HTR-8/SVneo (cell line): ENCODE results near the gene CNIH2.
"Not testable (repeated sequence)": the region's sequence is repeated elsewhere in the genome, so short reads cannot be mapped to it uniquely, and the experiment has no call there.

ENCODE experiments used
- DNase-seq: peaks from one replicate; pipeline ENCODE4 v3.0.0; 2011; ENCODE audit warnings: low spot score, mixed read lengths; ENCODE audit not compliant: insufficient read length
- FAIRE-seq: peaks from 2 replicates; lab custom pipeline; 2011; peaks lifted over from hg19 to GRCh38; lab: Jason Lieb, UNC

Gene CNIH2

DNA sequence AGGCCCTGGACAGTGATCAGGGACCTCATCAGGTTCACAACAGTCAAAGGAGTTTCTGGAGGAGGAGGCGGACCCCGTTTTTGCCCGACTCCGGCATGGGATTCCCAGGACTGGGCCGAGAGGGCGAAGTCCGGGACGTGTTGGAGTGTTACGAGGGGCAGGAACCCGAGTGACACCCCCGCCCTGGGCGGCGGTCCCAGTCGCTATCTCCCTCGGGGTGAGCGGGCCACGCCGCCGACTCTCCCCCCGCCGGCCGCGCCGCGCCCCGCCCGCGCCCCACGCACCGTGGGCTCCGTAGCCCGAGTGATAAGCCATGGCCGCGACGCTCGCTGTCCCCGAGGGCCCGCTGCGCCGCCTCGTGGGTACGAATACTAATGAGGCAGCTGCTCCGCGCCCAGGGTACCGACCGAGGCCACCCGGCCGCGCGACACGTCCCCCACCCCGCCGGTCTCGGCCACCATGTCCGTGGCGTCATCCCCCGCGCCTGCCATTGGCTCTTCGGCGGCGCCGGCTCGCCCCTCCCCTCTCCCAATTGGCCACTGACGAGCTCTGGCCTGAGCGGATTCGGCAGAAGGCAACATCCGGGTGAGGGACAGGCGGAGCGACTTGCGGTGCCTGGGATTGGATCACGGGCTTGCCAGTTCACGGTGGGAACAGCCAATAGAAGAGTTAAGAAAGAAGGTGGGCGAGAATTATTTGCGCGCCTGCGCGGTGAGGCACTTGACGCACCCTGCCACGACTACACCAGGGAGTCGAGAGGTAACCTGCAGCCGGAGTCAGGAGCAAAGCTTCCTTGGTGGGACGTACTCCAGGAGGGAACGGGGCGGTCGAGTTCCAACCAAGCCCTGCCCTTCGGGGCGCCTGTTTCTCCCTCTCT, 10.9 kb downstream of the CNIH2 start, which contains the start of gene YIF1A:
TSS of gene YIF1A (minus strand) at position 473 of the 877 bp plus-strand sequence. CDS start at position 315, 158 bp downstream.
- FAIRE-seq (peak; percentile 100), DNase-seq (peak; percentile 100)

DNA sequence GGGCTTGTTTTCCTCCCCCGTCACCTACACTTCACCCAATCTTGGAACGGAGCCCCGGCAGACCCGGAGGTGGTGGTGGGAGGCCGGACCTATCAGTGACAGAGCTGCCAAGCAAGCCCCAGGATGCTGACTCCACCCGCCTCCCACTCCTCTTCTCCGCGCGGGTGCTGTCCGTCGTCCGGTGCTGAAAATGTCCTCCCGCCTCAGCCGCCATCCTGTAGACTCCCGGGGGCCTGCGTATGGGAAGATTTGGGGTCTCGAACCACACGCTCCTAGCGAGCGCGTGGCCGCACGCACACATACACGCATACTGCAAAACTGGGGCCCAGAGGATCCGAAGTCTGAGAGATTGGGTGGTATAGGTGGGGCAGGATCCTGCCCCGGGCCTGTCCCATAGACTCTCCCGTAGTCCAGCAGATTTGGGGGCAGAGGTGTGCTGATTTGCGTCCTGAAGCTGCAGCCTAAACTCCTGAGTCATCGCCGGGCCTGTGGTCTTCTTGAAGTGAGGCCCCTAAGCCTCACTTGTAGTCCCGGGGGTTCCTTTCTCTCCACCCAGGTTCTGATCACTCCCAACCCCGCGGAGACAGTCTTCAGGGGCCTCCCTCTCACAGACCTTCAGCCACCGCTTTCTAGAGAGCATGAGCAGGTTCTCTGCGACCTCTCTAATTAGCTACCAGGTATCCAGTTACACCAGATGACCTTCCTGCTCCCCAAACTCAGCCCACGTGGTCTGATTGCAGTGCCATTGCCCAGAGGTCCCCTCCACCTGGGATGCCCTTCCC, 11.8 kb downstream of the CNIH2 start:
- FAIRE-seq (no peak), DNase-seq (peak; percentile 92)

DNA sequence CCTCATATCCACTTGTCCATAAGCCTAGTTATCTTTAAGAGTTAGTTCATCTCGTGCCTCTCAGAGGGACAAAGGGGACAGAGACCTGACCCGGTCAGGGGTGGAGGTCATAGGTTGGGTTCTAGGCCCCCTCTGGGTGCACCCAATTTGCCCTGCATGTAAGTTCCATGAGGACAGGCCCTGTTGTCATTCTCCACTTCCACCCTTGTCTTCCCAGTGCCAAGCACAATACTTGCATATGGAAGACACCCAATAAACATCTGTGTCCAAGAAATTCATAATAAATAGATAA, 12.3 kb downstream of the CNIH2 start:
- peak; percentile 87 for FAIRE-seq
- DNase-seq = no peak

DNA sequence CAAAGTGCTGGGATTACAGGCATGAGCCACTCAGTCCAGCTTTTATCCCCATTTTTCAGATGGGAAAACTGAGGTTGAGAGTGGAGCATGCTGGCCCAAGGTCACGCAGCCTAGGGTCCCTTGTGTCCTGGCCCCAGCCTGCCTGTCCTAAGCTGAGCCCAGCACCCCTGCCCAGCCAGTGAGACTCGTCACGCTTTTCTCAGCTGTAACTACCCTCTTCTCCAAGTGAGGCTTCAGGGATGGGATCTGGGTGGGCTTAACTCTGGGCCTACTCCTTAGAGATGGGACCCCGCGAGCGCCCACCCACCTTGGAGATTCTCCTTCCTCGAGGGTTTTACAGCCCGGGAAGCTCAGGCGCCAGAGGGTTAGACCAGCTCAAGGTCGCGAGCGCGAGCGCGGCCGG, 13.3 kb downstream of the CNIH2 start:
- DNase-seq (no peak), FAIRE-seq (peak; percentile 48)

DNA sequence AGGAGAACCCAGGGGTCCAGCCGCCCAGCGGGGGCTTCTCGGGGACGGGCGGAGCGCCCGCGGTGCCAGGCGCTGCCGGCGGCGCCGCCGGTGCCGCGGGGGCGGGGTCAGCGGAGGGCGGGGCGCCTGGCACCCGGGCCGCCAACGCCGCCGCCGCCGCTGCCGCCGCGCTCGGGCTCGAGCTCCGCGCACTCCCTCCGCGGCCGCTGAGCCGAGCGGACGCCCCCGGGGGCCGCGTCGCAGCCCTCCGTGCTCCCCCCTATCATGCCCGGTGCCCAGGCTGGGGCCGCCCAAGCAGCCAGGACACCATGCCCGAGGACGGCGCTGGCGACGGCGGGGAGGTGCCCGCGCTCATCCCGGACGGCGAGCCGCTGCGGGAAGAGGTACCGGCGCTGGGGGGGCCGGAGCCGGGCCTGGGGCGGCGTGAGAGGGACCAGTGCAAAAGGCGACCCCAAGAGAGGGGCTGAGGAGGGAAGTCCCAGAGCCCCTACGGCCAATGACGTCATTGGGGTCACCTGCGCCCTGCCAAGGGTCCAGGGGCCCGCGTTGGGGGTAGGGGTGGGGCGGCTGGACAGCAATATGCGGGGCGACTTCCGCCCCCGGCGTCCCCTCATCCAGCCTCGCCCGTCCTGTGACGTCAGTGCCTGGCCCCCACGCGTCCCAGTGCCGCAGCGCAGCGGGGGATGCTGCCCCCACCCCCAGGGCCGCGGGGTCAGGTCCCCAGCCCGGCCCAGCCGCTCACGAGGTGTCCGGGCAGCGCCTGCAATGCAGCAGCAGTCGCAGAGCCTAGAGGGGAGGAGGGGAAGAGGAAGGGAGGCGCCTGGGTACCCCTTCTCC, 13.9 kb downstream of the CNIH2 start, which contains the start of gene TMEM151A:
TSS of gene TMEM151A (plus strand) at position 189 of the 837 bp plus-strand sequence. CDS start at position 309, 120 bp downstream.
- DNase-seq = no peak

DNA sequence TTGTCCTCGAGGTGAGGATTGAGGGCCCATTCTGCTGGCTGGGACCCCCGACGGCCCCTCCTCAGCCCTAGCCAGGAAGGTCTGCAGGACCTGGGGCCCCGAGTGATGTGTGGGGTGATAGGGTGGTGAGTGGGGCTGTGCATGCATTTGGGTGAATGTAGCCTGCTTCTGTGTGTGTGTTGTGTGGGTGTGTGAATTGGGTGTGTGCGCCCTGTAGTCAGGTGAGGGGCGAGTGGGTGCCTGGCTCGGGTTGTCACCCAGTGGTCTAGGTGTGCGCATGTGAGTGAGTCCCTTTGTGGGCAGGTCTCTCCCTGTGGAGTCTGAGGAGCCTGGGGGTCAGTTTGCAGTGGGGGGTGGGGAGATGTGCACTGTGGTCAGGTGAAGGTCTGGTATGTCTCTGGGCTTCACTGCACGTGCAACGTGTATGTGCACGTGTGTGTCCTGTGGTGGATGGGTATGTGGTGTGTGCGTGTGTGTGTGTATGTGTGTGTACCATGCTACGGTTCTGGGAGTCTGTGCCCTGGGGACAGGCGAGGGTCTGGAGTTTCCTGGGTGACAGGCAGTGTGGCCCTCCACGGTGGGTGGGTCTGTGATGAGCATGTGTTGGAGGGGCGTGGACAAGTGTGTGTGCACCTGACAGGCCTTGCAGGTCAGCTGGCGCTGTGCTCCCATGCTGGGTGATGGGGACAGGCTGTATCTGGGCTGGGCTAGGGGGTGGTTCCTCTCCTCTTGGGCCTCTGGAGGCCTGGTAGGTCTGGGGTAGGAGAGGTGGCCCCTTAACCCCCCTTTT, 14.8 kb downstream of the CNIH2 start:
- FAIRE-seq = peak; percentile 98
- no peak for DNase-seq

More for the DNA sequence above, 13.9 kb downstream of the CNIH2 start, which contains the start of gene TMEM151A:
- peak; percentile 89 for FAIRE-seq

DNA sequence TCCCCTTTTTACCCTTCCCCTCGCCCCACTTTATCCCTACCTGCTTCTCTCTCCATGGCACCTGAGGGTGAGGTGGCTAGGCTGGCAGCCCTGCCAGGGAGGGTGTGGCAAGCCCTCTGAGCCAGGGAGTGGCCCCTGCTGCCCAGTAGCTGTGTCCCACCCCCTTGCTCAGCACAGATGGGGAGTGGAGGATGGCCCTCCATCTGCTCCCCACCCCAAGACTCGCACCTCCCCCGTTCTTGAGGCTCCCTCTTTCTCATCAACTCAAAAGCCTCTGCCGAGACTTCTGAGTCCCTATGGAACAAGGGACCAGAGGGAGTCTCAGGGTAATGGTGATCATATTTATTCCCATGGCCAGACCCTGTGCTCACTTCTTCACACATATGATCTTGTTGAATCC, 15.4 kb downstream of the CNIH2 start:
- DNase-seq = no peak
- peak; percentile 4 for FAIRE-seq

DNA sequence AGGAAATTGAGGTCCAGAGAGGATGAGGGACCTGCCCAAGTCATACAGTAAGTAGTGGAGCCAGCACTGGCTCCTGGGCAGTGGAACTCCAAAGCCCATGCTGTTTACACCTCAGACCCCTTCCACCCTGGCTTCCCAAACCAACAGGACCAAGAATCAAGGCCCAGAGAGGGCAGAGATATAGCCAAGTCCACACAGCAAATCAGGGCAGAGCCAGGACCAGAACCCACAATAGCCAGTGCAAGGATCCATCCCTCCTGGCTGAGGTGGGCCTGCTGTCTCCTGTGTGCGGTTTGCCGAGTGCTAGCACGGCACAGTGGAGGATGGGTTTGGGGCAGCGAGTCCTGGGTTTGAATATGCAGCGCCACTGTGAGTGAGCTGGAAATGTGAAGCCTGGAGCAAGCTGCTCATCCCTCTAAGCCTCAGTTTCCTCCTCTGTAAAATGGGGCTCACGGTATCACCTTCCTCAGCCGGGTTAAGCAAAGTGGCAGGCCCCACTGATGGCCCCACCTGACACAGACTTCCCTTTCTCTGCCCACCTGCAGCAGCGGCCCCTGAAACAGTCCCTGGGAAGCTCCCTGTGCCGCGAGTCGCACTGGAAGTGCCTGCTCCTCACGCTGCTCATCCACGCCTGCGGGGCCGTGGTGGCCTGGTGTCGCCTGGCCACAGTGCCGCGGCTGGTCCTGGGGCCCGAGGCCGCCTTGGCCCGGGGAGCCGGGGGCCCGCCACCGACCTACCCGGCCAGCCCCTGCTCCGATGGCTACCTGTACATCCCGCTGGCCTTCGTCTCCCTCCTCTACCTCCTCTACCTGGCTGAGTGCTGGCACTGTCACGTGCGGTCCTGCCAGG, 16.0 kb downstream of the CNIH2 start:
- FAIRE-seq = peak; percentile 42
- DNase-seq = no peak

DNA sequence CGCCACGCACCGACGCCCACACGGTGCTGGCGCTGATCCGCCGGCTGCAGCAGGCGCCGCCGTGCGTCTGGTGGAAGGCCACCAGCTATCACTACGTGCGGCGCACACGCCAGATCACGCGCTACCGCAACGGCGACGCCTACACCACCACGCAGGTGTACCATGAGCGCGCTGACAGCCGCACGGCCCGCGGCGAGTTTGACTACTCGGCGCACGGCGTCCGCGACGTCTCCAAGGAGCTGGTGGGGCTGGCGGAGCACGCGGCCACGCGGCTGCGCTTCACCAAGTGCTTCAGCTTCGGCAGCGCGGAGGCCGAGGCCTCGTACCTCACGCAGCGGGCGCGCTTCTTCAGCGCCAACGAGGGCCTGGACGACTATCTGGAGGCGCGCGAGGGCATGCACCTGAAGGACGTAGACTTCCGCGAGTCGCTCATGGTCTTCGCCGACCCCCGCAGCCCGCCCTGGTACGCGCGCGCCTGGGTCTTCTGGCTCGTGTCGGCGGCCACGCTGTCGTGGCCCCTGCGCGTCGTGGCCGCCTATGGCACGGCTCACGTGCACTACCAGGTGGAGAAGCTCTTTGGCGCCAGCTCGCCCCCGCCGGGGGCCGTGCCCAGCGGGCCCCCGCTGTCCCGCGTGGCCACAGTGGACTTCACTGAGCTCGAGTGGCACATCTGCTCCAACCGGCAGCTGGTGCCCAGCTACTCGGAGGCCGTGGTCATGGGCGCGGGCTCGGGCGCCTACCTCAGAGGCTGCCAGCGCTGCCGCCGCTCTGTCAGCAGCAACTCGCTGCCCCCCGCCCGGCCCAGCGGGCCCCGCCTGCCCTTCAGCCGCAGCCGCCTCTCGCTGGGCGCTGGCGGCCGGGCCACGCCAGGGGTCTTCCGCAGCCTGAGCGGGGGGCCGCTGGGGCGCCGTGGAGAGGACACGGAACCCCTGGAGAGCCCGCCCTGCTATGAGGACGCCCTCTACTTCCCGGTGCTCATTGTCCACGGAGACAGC, 16.9 kb downstream of the CNIH2 start:
- FAIRE-seq (peak; percentile 55), DNase-seq (no peak)

DNA sequence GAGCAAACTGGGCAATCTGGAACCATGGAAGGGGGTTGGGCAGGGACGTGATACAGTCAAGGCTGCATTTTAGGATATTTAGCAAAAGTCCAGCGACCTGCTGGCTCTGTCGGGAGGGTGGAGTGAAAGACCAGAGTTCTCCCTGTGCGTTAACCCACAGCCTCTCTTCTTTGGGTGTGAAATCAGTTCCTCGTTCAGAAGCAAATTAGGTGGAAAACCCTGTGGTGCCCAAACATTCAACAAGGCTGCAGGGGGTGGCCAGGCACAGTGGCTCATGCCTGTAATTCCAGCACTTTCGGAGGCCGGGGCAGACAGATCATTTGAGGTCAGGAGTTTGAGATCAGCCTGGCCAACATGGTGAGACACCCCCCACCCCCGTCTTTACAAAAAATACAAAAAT, 19.6 kb downstream of the CNIH2 start:
- FAIRE-seq (no peak), DNase-seq (no peak)

DNA sequence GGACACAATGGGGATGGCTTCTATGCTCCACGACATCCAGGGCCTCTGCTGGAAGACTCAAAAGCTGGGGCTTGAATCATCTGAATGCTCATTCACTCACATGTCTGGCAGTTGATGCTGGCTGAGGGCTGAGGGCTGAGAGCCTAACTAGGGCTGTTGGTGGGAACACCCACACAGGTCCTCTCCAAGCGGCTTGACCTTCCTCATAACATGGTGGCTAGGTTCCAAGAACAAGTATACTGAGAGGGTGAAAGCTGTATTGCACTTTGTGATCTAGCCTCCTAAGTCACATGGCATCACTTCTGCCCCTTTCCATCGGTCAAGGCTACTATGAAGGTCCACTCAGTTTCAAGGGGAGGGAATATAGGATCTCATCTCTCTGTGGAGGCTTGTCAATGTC, 21.2 kb downstream of the CNIH2 start:
- FAIRE-seq = no peak
- DNase-seq = no peak

DNA sequence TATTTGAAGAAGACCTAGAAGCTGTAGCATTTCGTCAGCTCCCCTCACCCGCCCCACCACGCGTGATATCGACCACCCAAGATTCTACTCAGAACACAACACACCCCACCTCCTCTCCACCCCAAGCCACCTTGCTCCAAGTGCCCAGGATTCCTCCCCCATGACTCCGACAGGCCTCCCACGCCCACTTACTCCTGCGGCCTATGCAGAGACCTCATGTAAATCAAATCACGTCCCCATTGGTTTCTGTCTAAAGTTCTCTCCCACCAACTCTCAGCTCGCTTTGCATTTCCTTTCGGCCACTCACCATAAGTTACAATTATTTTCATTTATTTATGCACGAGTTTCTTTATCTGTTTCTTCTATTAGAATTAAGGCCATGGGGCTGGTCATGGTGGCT, 24.7 kb downstream of the CNIH2 start:
- FAIRE-seq = no peak

DNA sequence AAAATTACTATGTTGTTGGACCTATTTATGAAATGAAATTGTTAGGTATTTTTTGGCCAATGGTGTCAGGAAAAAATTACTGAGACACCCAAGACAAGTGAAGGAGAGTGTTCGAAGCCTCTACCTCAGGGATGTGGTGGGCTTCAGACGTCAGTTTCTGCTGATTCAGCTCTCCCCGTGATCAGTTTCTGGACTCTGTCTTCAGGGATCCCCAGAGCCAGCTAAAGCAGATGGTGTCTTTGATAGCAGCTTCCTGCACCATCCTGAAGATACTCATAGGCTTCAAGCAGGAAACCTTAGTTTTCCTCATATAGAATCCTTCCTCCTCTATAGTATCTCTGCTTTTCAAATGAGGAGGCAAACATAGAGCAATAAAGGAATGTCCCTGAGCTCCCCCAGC, 31.5 kb downstream of the CNIH2 start:
- no peak for FAIRE-seq

More for the DNA sequence above, 24.7 kb downstream of the CNIH2 start:
- no peak for DNase-seq

DNA sequence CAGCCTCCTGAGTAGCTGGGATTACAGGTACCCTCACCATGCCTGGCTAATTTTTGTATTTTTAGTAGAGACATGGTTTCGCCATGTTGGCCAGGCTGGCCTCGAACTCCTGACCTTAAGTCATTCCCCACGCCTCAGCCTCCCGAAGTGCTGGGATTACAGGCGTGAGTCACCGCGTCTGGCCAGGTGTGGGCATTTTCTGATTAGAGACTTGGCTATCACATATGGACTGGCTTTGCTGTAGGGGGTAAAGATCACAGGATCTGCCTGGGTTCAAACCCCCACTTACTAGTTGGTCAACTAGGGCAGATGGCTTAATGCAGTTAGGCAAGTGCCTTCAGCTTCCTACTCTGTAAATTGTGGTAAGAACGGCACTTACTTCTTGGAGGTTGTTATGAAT, 32.3 kb downstream of the CNIH2 start:
- DNase-seq (no peak), FAIRE-seq (no peak)

More for the DNA sequence above, 31.5 kb downstream of the CNIH2 start:
- DNase-seq = no peak

DNA sequence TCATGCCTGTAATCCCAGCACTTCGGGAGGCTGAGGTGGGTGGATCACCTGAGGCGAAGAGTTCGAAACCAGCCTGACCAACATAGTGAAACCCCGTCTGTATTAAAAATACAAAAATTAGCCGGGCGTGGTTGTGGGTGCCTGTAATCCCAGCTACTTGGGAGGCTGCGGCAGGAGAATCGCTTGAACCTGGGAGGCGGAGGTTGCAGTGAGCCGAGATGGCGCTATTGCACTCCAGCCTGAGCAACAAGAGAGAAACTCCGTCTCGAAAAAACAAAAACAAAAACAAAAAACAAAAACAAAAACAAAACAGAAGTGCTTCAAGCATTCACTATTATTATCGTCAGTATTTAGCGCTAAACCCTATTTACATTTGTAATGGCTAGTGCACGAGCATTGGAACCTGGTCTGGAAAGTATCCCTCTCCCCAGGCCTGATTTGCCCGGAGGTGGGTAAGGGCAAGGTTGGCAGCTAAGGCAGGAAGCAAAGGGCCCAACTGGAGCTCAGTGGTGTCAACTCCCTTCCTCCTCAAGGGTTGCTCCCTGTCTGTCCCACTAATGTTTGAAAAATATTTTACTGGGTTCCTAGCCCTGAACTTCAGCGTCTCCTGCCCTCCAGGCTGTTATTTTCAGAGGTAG, 32.9 kb downstream of the CNIH2 start:
- DNase-seq, FAIRE-seq: not testable (repeated sequence)

DNA sequence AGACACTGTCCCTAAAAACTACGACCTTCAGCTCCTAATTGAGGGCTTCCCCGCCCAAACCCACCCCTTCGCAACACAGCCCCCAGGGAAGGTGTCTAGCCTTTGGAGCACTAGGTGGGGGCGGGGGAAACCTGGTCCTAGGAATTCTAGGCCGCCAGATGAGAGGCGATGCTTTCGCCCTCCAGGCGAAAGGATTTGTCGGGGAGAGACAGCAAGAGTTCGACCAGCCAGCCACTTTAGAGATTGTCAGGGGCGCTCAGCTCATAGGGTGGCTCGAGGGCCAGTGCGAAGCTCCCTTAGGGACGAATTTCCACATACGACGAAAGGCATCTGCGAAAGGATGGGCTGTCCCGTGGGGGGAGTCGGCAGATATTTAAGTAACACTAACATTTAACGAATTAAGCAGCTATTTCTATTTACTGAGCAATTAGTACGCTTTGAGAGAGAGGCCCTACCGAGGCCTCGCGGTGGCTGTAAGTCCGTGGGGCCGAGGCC, 33.5 kb downstream of the CNIH2 start:
- DNase-seq (no peak), FAIRE-seq (peak; percentile 76)
